ENCODE measurements around the gene C15orf62.
A peak's percentile ranks its signal among the peaks of the same experiment; 100 is the strongest.

The C15orf62 gene

GRCh38 chr15:40756938-40757337, 12.8 kb upstream of the C15orf62 start:
- DNase-seq, result no peak

DNA sequence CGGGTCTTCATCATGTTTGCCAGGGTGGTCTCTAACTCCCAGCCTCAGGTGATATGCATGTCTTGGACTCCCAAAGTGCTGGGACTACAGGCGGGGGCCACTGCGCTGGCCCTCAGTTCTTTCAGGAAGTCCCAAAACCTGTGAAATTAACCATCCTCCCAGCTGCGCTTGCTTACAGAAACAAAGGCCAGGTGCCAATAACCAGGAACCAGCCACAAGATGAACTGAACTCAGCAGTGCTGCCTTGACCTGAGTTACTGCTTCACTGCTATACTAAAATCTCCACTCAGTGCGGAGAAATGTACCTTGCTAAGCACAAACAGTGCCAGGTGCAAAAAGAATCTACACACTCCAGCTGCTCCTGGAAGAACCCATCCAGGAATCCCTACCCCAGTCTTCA, 9.8 kb upstream of the C15orf62 start:
- no peak for DNase-seq

DNA sequence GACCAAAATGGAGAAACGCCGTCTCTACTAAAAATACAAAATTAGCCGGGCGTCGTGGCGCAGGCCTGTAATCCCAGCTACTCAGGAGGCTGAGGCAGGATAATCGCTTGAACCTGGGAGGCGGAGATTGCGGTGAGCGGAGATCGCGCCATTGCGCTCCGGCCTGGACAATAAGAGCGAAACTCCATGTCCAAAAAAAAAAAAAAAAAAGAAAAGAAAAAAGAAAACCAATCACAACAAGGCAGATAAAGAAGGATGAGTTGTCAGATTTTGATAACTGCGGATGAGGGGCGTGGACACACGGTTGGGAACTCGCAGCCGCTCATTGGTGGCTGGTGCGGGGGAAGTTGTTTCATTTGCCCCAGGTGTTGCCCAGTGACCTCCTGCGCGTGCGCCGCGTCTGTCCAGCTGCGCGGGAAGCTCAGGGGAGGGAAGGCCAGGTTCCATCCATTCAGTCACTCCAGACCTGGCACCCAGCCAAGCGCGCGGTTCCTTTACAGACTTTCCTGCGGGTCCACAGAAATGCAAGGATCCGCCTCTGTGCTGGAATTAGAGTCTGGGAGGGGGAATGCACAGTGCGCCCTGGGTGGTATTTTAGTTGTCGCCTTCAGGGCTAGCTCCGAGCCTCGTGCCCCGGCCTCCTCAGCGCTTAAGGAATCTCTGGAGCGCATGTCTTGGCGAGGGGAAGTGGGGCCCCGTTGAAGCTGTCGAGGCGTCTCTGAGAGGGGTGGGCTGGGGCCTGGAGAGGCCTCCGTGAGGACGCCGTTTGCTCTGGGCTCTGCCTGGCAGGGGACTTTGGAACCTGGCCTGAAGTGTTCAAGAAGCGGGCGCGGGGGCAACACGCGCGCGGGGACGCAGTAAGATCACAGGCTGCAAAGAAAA, 6.6 kb upstream of the C15orf62 start:
- no peak for DNase-seq

DNA sequence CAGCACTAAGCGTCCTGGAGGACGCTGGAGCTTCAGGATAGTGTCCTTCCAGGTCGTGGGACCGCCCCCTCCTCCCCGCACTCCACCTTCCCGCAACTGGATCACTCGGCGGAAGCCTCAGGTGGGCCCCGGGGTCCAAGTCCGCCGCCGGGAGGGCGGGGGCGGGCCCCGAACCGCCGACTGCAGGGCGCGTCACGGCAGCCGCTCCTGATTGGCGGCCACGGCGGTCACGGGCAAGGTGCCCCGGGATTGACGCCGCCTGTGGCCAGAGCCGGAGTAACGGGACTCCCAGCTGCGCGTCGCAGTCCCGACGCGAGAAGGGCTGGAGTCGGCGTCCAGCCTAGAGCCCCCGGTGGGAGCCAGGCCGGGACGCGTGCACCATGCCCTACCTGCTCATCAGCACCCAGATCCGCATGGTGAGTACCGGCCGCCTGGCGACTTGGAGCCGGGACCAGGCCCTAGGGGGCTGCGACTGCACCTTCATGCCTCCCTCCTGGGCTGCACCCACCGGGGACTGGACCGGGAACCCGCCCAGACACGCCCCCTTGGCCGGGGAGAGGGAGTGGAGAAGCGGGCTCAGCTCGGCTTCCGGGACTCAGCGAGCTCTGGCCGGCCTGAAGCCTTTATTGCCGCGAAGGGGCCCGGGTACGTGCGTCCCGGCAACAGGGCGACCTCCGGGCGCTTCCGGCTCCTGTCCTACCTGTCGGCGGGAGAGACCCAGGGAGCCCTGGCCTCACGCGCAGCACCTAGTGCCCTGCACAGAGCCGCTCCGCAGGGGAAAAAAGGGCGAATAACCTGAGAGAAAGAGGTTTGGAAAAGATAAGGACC, 5.8 kb upstream of the C15orf62 start, which contains the start of gene GCHFR:
GCHFR (plus strand) TSS at position 268 of the 828 bp plus-strand sequence; CDS start at position 381, 113 bp downstream.
- DNase-seq, result peak; percentile 42

GRCh38 chr15:40764629-40765103, 5.1 kb upstream of the C15orf62 start:
- DNase-seq, result no peak

- DNase-seq, result no peak
Measured at GRCh38 chr15:40766194-40766815, 3.5 kb upstream of the C15orf62 start.

GRCh38 chr15:40766906-40767837, 2.6 kb upstream of the C15orf62 start:
- no peak for DNase-seq

DNA sequence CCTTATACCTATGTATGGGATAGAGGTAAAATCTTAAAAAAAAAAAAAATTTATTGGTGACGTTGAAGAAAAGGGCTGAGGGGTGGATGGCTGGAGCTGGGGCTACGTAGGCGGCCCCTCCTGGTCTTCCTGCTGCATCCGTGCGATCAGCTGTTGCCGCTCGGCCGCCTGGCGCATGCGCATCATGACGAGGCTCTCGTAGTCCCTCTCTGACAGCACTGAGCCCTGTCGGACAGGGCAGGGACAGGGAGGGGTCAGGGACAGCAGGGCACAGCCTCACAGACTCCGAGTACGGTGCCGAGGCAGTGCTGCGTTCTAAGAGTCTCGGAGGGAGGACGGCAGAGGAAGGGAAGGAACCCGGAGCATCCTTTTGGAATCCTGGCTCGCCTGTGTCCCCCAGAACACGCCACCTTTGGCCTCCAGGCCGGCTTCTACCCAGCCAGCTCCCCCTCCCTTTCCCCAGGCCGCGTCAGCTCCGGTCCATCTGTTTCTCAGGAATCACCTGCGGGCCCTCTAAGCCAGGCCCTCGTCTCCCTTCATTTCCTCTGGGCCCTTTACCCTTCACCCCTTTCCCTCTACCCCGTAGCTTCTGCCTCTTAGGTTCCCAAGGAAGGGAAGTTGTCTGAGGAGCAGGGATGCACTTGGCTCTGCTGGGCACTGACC, 1.8 kb upstream of the C15orf62 start:
- no peak for DNase-seq

- no peak for DNase-seq
Measured at GRCh38 chr15:40768521-40769273, 1.1 kb upstream of the C15orf62 start.

DNA sequence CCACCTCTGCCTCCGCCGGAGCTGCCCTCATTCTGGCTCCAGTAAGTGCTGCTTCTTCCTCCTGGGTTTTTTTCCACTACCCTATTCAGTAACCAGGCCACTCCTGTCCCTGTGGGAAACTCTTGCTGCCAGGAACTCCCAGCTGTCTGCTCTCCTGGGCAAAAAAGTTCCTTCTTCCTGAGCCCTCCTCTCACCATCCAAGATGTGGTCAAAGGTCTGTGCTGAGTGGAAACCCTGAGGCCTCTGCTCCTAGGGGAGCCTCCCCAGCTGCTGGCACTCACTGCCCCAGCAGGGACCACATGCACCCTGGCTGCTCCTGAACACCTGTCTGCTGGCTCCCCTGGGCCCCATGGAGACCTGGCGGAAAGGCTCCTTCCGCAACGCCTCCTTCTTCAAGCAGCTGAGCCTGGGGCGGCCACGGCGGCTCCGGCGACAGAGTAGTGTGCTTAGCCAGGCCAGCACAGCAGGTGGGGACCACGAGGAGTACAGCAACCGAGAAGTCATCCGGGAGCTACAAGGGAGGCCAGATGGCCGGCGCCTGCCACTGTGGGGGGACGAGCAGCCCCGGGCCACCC, 454 bp downstream of the C15orf62 start:
- DNase-seq, result no peak

- no peak for DNase-seq
Measured at GRCh38 chr15:40771242-40771641, 1.5 kb downstream of the C15orf62 start.

- DNase-seq, result no peak
Measured at GRCh38 chr15:40772014-40772413, 2.2 kb downstream of the C15orf62 start.

- DNase-seq, result no peak
Measured at GRCh38 chr15:40773496-40773895, 3.7 kb downstream of the C15orf62 start.

GRCh38 chr15:40773902-40774301, 4.1 kb downstream of the C15orf62 start:
- no peak for DNase-seq

DNA sequence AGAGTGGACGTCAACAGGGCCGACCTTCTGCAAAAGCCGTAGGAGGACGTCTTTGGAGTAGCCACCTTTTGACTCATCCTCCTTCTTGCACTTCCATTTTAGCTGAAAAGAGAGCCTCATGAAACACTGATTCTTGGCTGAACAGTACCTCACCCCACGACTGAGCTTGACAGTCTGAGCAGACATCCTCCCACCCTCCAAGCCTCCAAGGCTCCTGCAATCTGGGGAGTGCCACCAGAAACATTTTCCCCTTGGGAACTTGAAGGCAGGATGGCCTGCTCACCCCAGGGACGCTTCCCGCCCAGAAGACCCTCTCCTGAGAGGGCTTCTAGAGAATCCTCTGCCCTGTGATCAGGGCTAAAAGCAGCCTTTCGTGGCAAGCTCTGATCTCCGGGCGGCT, 5.2 kb downstream of the C15orf62 start:
- DNase-seq, result no peak

DNA sequence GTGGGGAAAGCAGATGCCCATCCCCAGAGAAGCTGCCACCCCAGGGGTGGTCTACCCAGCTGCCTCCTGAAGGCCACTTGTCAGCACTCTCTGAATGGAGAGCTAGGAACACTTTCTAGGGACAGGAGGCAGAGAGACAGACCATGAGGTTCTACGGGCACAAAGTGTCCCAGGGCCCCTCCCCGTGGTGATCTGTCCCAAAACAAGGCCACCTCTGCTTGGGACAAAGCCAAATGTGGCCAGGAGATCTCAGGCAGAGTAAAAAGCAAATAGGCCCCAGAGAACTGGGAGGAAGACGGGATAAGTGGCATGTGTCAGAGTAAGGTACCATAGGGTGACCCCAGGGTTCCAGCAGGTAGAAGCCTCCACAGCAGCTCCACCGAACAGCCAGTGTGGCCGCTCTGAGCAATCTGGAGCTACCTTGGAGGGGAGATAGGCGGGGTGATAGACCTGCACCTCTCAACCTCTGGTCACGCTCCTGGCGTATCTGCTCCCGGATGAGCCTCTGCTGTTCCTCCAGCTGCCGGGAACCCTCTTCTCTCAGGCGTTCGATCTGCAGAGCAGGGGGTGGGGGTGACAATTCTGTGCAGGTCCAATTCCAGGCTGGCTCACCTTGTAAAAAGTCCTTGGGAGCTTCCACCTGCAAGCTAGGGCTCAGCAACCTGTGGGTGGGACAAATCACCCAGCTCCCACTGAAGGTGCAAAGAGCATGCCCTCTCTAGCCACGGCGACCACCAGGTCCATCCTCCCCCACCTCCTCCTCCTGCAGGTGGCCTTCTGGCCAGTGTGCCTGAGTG, 6.2 kb downstream of the C15orf62 start:
- no peak for DNase-seq

DNA sequence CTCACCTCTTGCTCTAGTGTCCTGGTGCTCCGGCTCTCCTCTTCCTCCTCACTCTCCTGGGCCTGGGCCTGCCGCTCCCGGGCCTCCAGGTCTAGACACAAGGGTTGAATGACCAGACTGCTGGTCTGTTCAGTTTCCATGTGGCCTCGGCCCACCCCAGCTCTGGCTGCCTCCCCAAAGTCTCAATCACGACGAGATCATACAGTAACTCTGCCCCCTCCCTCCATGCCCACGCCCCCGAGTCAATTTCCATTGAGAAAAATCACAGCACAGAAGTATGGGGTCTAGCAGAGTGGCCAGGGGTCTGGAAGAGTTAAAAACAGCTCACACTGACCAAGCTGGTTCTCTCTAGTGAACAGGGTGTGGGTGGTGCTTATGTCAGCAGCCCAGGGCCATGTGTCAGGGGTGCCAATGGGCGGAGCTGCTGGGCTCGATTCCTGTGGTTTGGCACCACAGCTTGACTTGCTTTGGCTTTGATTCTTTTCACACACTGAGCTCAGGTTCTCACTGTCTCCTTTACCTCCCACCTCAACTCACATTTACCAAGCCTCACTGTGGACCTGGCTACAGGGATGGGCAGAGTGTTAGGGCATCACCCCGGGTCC, 6.9 kb downstream of the C15orf62 start:
- no peak for DNase-seq

GRCh38 chr15:40782609-40783227, 12.9 kb downstream of the C15orf62 start:
- DNase-seq, result peak; percentile 76

DNA sequence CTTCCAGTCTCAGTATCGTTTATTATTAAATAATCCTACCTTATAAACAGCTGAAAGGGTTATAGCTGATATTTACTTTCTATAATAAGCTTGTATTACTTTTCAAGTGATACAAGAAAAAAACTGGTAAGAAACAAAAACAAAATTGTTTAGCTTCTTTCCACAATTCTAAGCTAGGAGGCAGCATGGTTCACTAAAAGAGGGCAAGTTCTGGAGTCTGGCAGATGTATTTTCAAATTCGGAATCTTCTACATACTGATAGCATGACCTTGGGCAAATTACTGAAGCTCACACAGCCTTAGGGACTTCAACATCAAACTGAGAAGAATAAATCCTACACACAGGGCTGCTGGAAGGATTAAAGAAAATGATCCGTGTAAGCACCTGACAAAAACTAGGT, 15.4 kb downstream of the C15orf62 start:
- no peak for DNase-seq

All from activated CD4-positive, alpha-beta T cell treated with anti-CD3 and anti-CD28 coated beads for 1 hour (primary cell).